Astrocyte (in vitro differentiated cells and primary cell): ENCODE data around the gene EFNA1.

Experiments used
- CTCF ChIP-seq: IDR thresholded peaks from 2 replicates; pipeline ENCODE4 v1.5.1; 2011; ENCODE audit warnings: low read depth, mild to moderate bottlenecking, inconsistent platforms, low read length, moderate library complexity; ENCODE audit not compliant: insufficient read depth
- EZH2 ChIP-seq: IDR thresholded peaks from 2 replicates; pipeline ENCODE4 v1.6.1; 2012; ENCODE audit warnings: mild to moderate bottlenecking, low read length, inconsistent platforms; ENCODE audit not compliant: insufficient read depth

- no peak for TF ChIP-seq CTCF
- TF ChIP-seq EZH2: no peak
These were observed 9.7 kb downstream of the EFNA1 start for GRCh38 chr1:155137154-155137949.
